ENCODE data around the gene SLC25A34. TPM values are rescaled to one million over a fixed set of nuclear protein-coding genes. Genes with fewer than 3 reads are reported as not detected.

The SLC25A34 gene
- total and polyA plus RNA-seq, 2 of the 13 experiments (the other 11 are each of a cell fraction or from before 2014, with no cell fraction given) = 0.13 to 0.18 TPM

DNA sequence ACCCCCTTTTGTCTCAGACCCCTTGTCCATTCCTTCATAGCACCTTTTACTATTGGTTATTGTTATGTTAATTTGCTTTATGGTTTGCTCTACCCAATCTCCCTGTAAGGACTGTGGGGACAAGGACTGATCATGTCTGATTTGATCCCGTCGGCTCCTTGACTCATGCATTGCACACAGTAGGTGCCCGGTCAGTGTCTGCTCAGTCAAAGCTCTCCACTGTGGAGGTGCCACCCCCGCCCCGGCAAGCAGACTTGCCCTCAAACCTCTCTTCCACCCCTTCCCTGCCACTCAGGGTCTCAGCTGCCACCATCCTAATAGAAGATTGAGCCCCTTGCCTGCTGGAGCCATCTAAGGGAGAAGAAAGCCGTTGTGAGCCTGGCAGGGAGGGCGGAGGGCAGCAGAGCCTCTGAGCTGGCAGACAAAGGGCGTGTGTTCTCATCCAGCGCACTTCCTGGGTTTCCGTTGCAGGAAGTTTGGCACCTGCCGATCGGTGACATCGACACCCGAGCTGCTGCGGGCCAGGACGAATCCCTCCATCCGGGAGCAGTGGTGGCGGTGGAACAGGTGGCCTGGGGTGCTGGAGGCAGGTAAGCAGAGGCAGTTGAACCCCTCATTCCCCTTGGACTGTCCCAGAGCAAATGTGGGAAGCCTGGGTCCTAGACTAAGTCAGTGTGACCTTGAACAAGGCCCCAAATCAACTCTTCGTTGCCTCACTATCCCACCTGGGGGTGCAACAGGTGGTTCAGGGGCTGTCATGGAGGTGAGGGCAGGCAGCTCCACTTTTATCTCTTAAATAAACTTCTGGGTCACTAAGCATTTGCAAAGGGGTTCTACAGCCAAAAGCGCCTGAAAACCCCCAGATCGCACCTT lies 20.3 kb downstream of the SLC25A34 start (continued):
- peak; percentile 68 for TF ChIP-seq ZNF687 (CRISPR knock-in tag; IDR thresholded peaks at IDR 0.05)
- peak; percentile 42; the same call in 1 of the 2 replicates for TF ChIP-seq SALL2 (CRISPR knock-in tag; IDR thresholded peaks at IDR 0.05)
- TF ChIP-seq ZBTB38 (CRISPR knock-in tag; IDR thresholded peaks at IDR 0.05) = 0 out of 2 replicates have a peak, but pooled peaks have one; percentile 11
- peak; percentile 48; the same call in 1 of the 2 replicates for TF ChIP-seq POLR2G (IDR thresholded peaks at IDR 0.05; ENCODE audit: low read depth, low read length)
- TF ChIP-seq GATAD2A (CRISPR knock-in tag; IDR thresholded peaks at IDR 0.05) = peak; percentile 29; the same call in 1 of the 2 replicates
- no peak for TF ChIP-seq PLRG1 (conservative IDR thresholded peaks at IDR 0.05)
- peak; percentile 87 for TF ChIP-seq HIC2 (CRISPR knock-in tag; IDR thresholded peaks at IDR 0.05; ENCODE audit: low read depth)
- no peak for TF ChIP-seq ZNF326 (CRISPR knock-in tag; IDR thresholded peaks at IDR 0.05; ENCODE audit: borderline replicate concordance)
- TF ChIP-seq, protein P1, sequence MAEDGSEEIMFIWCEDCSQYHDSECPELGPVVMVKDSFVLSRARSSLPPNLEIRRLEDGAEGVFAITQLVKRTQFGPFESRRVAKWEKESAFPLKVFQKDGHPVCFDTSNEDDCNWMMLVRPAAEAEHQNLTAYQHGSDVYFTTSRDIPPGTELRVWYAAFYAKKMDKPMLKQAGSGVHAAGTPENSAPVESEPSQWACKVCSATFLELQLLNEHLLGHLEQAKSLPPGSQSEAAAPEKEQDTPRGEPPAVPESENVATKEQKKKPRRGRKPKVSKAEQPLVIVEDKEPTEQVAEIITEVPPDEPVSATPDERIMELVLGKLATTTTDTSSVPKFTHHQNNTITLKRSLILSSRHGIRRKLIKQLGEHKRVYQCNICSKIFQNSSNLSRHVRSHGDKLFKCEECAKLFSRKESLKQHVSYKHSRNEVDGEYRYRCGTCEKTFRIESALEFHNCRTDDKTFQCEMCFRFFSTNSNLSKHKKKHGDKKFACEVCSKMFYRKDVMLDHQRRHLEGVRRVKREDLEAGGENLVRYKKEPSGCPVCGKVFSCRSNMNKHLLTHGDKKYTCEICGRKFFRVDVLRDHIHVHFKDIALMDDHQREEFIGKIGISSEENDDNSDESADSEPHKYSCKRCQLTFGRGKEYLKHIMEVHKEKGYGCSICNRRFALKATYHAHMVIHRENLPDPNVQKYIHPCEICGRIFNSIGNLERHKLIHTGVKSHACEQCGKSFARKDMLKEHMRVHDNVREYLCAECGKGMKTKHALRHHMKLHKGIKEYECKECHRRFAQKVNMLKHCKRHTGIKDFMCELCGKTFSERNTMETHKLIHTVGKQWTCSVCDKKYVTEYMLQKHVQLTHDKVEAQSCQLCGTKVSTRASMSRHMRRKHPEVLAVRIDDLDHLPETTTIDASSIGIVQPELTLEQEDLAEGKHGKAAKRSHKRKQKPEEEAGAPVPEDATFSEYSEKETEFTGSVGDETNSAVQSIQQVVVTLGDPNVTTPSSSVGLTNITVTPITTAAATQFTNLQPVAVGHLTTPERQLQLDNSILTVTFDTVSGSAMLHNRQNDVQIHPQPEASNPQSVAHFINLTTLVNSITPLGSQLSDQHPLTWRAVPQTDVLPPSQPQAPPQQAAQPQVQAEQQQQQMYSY (CRISPR knock-in tag; IDR thresholded peaks at IDR 0.05) = no peak
- TF ChIP-seq, protein P2, sequence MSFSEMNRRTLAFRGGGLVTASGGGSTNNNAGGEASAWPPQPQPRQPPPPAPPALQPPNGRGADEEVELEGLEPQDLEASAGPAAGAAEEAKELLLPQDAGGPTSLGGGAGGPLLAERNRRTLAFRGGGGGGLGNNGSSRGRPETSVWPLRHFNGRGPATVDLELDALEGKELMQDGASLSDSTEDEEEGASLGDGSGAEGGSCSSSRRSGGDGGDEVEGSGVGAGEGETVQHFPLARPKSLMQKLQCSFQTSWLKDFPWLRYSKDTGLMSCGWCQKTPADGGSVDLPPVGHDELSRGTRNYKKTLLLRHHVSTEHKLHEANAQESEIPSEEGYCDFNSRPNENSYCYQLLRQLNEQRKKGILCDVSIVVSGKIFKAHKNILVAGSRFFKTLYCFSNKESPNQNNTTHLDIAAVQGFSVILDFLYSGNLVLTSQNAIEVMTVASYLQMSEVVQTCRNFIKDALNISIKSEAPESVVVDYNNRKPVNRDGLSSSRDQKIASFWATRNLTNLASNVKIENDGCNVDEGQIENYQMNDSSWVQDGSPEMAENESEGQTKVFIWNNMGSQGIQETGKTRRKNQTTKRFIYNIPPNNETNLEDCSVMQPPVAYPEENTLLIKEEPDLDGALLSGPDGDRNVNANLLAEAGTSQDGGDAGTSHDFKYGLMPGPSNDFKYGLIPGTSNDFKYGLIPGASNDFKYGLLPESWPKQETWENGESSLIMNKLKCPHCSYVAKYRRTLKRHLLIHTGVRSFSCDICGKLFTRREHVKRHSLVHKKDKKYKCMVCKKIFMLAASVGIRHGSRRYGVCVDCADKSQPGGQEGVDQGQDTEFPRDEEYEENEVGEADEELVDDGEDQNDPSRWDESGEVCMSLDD (CRISPR knock-in tag; IDR thresholded peaks at IDR 0.05; ENCODE audit: borderline replicate concordance) = no peak
- TF ChIP-seq ZNF282 (IDR thresholded peaks at IDR 0.05; ENCODE audit: partially characterized antibody) = no peak
- TF ChIP-seq KLF16 (CRISPR knock-in tag; IDR thresholded peaks at IDR 0.05) = no peak
- peak; percentile 66 for TF ChIP-seq ELF3 (CRISPR knock-in tag; IDR thresholded peaks at IDR 0.05)
- TF ChIP-seq SAP130 (CRISPR knock-in tag; IDR thresholded peaks at IDR 0.05; ENCODE audit: low read depth) = peak; percentile 53
- TF ChIP-seq ZNF331 (CRISPR knock-in tag; IDR thresholded peaks at IDR 0.05) = no peak
- peak; percentile 49 for TF ChIP-seq SRSF1 (optimal IDR thresholded peaks at IDR 0.05; ENCODE audit: low read depth, low read length)
- TF ChIP-seq ELF1 (CRISPR knock-in tag; IDR thresholded peaks at IDR 0.05) = peak; percentile 81
